HG02973 (cell line): ENCODE data around the gene CWC27.
"Not testable (repeated sequence)": the region's sequence is repeated elsewhere in the genome, so short reads cannot be mapped to it uniquely, and the experiment has no call there.

ENCODE experiments used
- ATAC-seq: cut with Tn5 transposase; IDR thresholded peaks from one replicate; pipeline ENCODE4 v1.9.1; 2021; ENCODE audit warnings: moderate library complexity; ENCODE audit not compliant: unreplicated experiment

The CWC27 gene

GRCh38 chr5:64786372-64786771 lies 17.6 kb downstream of the CWC27 start:
- no peak for ATAC-seq

- ATAC-seq = no peak
Measured at GRCh38 chr5:64788156-64788555, 19.4 kb downstream of the CWC27 start.

- no peak for ATAC-seq
Measured at GRCh38 chr5:64789457-64789856, 20.7 kb downstream of the CWC27 start.

- no peak for ATAC-seq
Measured at GRCh38 chr5:64790210-64790609, 21.5 kb downstream of the CWC27 start.

- ATAC-seq = no peak
Measured at GRCh38 chr5:64792469-64792868, 23.7 kb downstream of the CWC27 start.

GRCh38 chr5:64794053-64794770 lies 25.5 kb downstream of the CWC27 start:
- ATAC-seq = no peak

GRCh38 chr5:64796301-64796700 lies 27.6 kb downstream of the CWC27 start:
- ATAC-seq = no peak

- ATAC-seq = no peak
Measured at GRCh38 chr5:64800926-64801325, 32.2 kb downstream of the CWC27 start.

GRCh38 chr5:64806537-64806936 lies 37.8 kb downstream of the CWC27 start:
- no peak for ATAC-seq

GRCh38 chr5:64807520-64807919 lies 38.8 kb downstream of the CWC27 start:
- no peak for ATAC-seq

- no peak for ATAC-seq
Measured at GRCh38 chr5:64811050-64811640, 42.4 kb downstream of the CWC27 start.

- ATAC-seq = peak; percentile 97
Measured at GRCh38 chr5:64814073-64814472, 45.3 kb downstream of the CWC27 start.

- no peak for ATAC-seq
Measured at GRCh38 chr5:64818245-64818644, 49.5 kb downstream of the CWC27 start.

GRCh38 chr5:64819345-64819744 lies 50.6 kb downstream of the CWC27 start:
- not testable (repeated sequence) for ATAC-seq

GRCh38 chr5:64822320-64822719 lies 53.6 kb downstream of the CWC27 start:
- no peak for ATAC-seq

- no peak for ATAC-seq
Measured at GRCh38 chr5:64826541-64826940, 57.8 kb downstream of the CWC27 start.

GRCh38 chr5:64827703-64828102 lies 59.0 kb downstream of the CWC27 start:
- no peak for ATAC-seq

GRCh38 chr5:64830650-64831049 lies 61.9 kb downstream of the CWC27 start:
- ATAC-seq = not testable (repeated sequence)

- no peak for ATAC-seq
Measured at GRCh38 chr5:64831996-64832395, 63.3 kb downstream of the CWC27 start.

- no peak for ATAC-seq
Measured at GRCh38 chr5:64834037-64834436, 65.3 kb downstream of the CWC27 start.

- ATAC-seq = no peak
Measured at GRCh38 chr5:64834611-64835010, 65.9 kb downstream of the CWC27 start.

GRCh38 chr5:64835266-64835665 lies 66.5 kb downstream of the CWC27 start:
- no peak for ATAC-seq
